Prostate gland (tissue), 2 donors: Measurements from ENCODE around the gene VAV2.

Experiments
- POLR2A ChIP-seq: fragments of 450-650 bp; IDR thresholded peaks from one replicate; pipeline ENCODE4 v1.6.1; 2016; ENCODE audit warnings: antibody characterized with exemption, mild to moderate bottlenecking
- TF ChIP-seq, protein P1 (sequence below), 4 experiments: fragments of 200-600 bp in 2 of 4; fragments of 450-650 bp in 2 of 4; sonication (generic) in 2 of 4; IDR thresholded peaks; 1 replicate in 3 of 4; 2 replicates in 1 of 4; pipeline ENCODE4 v1.5.1; 2016 to 2019; ENCODE audit warnings: antibody characterized with exemption in 4 of 4, mild to moderate bottlenecking in 2 of 4, moderate library complexity in 2 of 4

DNA sequence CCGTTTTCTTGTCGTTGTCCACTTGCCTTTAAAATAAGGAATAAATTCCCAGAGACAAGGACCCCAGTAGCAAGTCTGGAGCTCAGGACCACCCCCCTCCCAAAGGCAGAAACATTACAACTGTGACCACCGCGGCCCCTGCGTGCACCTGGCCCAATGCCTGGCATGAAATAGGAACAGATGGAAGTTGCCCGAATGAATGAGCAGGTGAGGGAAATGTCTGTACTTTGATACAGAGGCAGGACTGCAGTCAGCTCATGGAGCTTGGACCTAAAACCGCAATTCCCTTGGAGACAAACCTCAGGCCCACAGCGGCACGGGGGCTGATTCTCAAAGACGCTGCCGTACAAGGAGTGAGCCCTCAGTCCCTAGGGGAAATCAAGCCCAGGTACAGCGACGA, 198.7 kb downstream of the VAV2 start:
- no peak for TF ChIP-seq POLR2A
- TF ChIP-seq, protein P1, sequence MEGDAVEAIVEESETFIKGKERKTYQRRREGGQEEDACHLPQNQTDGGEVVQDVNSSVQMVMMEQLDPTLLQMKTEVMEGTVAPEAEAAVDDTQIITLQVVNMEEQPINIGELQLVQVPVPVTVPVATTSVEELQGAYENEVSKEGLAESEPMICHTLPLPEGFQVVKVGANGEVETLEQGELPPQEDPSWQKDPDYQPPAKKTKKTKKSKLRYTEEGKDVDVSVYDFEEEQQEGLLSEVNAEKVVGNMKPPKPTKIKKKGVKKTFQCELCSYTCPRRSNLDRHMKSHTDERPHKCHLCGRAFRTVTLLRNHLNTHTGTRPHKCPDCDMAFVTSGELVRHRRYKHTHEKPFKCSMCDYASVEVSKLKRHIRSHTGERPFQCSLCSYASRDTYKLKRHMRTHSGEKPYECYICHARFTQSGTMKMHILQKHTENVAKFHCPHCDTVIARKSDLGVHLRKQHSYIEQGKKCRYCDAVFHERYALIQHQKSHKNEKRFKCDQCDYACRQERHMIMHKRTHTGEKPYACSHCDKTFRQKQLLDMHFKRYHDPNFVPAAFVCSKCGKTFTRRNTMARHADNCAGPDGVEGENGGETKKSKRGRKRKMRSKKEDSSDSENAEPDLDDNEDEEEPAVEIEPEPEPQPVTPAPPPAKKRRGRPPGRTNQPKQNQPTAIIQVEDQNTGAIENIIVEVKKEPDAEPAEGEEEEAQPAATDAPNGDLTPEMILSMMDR (IDR thresholded peaks at IDR 0.05): no peak
